Mammary epithelial cell (primary cell): ENCODE measurements around the gene RFX7.

Experiments
- CTCF ChIP-seq, 2 donors: IDR thresholded peaks in 1 of 2; conservative IDR thresholded peaks in 1 of 2; 2 replicates each; pipeline ENCODE4 v1.5.1; 2011 to 2012; ENCODE audit warnings: inconsistent platforms in 2 of 2, low read length in 2 of 2, mild to moderate bottlenecking in 2 of 2, control low read depth in 1 of 2, low read depth in 1 of 2; ENCODE audit not compliant: insufficient read depth in 1 of 2; ENCODE audit errors: extremely low read depth in 1 of 2
- EZH2 ChIP-seq: IDR thresholded peaks from 2 replicates; pipeline ENCODE4 v1.6.1; 2012; ENCODE audit warnings: low read length, inconsistent platforms, borderline replicate concordance

GRCh38 chr15:56148064-56148463, 95.6 kb downstream of the RFX7 start:
- TF ChIP-seq CTCF (conservative IDR thresholded peaks at IDR 0.05 in 1 of 2, IDR thresholded peaks at IDR 0.05 in 1 of 2; ENCODE audit: extremely low read depth in 1 of 2, insufficient read depth in 1 of 2, low read depth in 1 of 2, low read length in 2 of 2) (no peak), EZH2 (no peak)
